ENCODE measurements around the gene TPX2.

DNA sequence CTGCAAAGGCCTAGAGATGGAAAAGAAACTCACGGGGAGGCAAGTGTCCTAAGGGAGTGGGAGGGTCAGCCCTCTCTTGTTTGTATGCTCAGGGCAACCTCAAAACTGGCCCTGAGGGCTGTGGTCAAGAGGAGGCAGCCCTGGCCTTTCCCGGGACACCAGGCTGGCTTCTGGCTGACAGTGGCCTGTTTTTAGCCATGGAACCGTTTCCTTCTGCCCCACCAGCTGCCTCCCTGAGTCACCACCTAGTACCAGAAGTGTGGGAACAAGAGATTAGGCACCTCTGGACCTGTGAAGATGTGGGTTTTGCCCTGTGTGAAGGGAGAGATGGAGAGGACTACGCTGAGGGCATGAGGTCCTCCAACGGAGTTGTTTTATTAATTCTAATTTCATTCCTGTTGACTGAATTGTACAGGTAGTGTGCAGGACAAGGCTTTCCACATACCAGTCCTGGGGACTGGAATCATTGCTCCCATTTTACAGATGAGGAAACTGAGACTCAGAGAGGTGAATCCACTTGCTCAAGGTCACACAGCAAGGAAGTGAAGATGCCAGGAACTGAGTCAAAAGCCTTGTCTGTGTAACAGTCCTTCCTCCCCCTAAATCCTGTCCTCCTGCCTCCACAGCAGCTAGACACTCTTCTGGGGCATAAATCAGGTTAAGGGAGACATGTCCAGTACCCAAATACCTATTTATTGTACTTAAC is 100.8 kb downstream of the TPX2 start:
- TF ChIP-seq, protein P1, sequence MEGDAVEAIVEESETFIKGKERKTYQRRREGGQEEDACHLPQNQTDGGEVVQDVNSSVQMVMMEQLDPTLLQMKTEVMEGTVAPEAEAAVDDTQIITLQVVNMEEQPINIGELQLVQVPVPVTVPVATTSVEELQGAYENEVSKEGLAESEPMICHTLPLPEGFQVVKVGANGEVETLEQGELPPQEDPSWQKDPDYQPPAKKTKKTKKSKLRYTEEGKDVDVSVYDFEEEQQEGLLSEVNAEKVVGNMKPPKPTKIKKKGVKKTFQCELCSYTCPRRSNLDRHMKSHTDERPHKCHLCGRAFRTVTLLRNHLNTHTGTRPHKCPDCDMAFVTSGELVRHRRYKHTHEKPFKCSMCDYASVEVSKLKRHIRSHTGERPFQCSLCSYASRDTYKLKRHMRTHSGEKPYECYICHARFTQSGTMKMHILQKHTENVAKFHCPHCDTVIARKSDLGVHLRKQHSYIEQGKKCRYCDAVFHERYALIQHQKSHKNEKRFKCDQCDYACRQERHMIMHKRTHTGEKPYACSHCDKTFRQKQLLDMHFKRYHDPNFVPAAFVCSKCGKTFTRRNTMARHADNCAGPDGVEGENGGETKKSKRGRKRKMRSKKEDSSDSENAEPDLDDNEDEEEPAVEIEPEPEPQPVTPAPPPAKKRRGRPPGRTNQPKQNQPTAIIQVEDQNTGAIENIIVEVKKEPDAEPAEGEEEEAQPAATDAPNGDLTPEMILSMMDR (tag by site-specific recombination; IDR thresholded peaks at IDR 0.05) = no peak
- TF ChIP-seq ZNF600 (tag by site-specific recombination; IDR thresholded peaks at IDR 0.05) (no peak), REPIN1 (tag by site-specific recombination; IDR thresholded peaks at IDR 0.05; ENCODE audit: low read depth) (no peak), ZNF155 (tag by site-specific recombination; IDR thresholded peaks at IDR 0.05) (no peak), ZNF776 (tag by site-specific recombination; IDR thresholded peaks at IDR 0.05; ENCODE audit: borderline replicate concordance) (no peak), TRIM28 (IDR thresholded peaks at IDR 0.05; ENCODE audit: borderline replicate concordance, low read length) (no peak), MYNN (tag by site-specific recombination; IDR thresholded peaks at IDR 0.05; ENCODE audit: borderline replicate concordance) (no peak)
